GM23248 (cell line): ENCODE data around the gene PLXDC1. TPM values are rescaled to one million over a fixed set of nuclear protein-coding genes. Genes with fewer than 3 reads are reported as not detected.
A peak's percentile ranks its signal among the peaks of the same experiment; 100 is the strongest.

ENCODE experiments used
- DNase-seq: peaks from one replicate; pipeline ENCODE4 v3.0.0-alpha.2; 2015
- H2AFZ ChIP-seq: fragments of 200-600 bp; sonication (generic); 2 replicates; pipeline ENCODE4 v1.6.1; 2016; ENCODE audit warnings: antibody characterized with exemption
- H3F3A ChIP-seq: fragments of 200-600 bp; sonication (generic); 2 replicates; pipeline ENCODE4 v1.6.1; 2016; ENCODE audit warnings: mild to moderate bottlenecking, antibody characterized with exemption, mixed run types; ENCODE audit not compliant: insufficient read depth
- H3K27ac ChIP-seq: fragments of 200-600 bp; sonication (generic); 2 replicates; pipeline ENCODE4 v1.5.1; 2016; ENCODE audit warnings: mild to moderate bottlenecking
- H3K27me3 ChIP-seq: fragments of 200-600 bp; sonication (generic); replicated peaks from 2 replicates; pipeline ENCODE4 v1.6.1; 2016; ENCODE audit warnings: mild to moderate bottlenecking; ENCODE audit not compliant: insufficient read depth
- H3K36me3 ChIP-seq: fragments of 200-600 bp; sonication (generic); 2 replicates; pipeline ENCODE4 v1.6.1; 2016; ENCODE audit warnings: low read depth, mild to moderate bottlenecking
- H3K4me1 ChIP-seq: fragments of 200-600 bp; sonication (generic); 2 replicates; pipeline ENCODE4 v1.6.1; 2016; ENCODE audit warnings: mild to moderate bottlenecking; ENCODE audit not compliant: insufficient read depth
- H3K4me2 ChIP-seq: fragments of 200-600 bp; sonication (generic); one replicate; pipeline ENCODE4 v1.6.1; 2016; ENCODE audit warnings: mild to moderate bottlenecking; ENCODE audit not compliant: unreplicated experiment
- H3K4me3 ChIP-seq: fragments of 200-600 bp; sonication (generic); 2 replicates; pipeline ENCODE4 v1.5.1; 2016; ENCODE audit warnings: mild to moderate bottlenecking
- H3K79me2 ChIP-seq: fragments of 200-600 bp; sonication (generic); 2 replicates; pipeline ENCODE4 v1.6.1; 2016; ENCODE audit warnings: mild to moderate bottlenecking; ENCODE audit not compliant: insufficient read depth
- H3K9ac ChIP-seq: fragments of 200-600 bp; sonication (generic); 2 replicates; pipeline ENCODE4 v1.6.1; 2016; ENCODE audit warnings: mild to moderate bottlenecking
- H3K9me2 ChIP-seq: fragments of 200-600 bp; sonication (generic); 2 replicates; pipeline ENCODE4 v1.6.1; 2016; ENCODE audit warnings: mixed run types, mild to moderate bottlenecking, moderate library complexity; ENCODE audit not compliant: insufficient read depth
- H3K9me3 ChIP-seq: fragments of 200-600 bp; sonication (generic); one replicate; pipeline ENCODE4 v1.6.1; 2017; ENCODE audit warnings: low read depth
- H4K20me1 ChIP-seq: fragments of 200-600 bp; sonication (generic); 2 replicates; pipeline ENCODE4 v1.6.0; 2016; ENCODE audit not compliant: insufficient read depth
- EZH2 ChIP-seq: fragments of 200-600 bp; sonication (generic); IDR thresholded peaks from 2 replicates; pipeline ENCODE4 v1.6.1; 2018; ENCODE audit warnings: antibody characterized with exemption, mild to moderate bottlenecking; ENCODE audit not compliant: insufficient read depth, poor library complexity, severe bottlenecking
- EZH2phosphoT487 ChIP-seq: fragments of 200-600 bp; sonication (generic); IDR thresholded peaks from 2 replicates; pipeline ENCODE4 v1.6.1; 2018; ENCODE audit warnings: antibody characterized with exemption, moderate library complexity, mild to moderate bottlenecking, low read depth; ENCODE audit not compliant: insufficient read depth
- WGBS, 2 experiments: methylation state at CpG; one replicate each; pipeline ENCODE4 v1.1.6; 2015 to 2017; ENCODE audit warnings: low lambda C conversion rate in 2 of 2, low coverage in 1 of 2; ENCODE audit errors: missing lambda C conversion rate in 2 of 2; 5-methylcytosine and 5-hydroxymethylcytosine counted together
- in situ Hi-C: fragments of 300-500 bp; cut with MboI; formaldehyde crosslinking; loops from 2 replicates; pipeline ENCODE4 v1.15.0; 2020
- polyA plus RNA-seq: library from polyadenylated mRNA; unstranded; fragments of >200 nt; fragmentation: Nextera tagmentation; extraction: Ambion mirVana; gene quantifications from 2 replicates; pipeline ENCODE4 v1.2.1, GENCODE V29; 2016
- total RNA-seq: library from RNA; depleted of rRNA; stranded (reverse); fragments of >200 nt; shearing (Covaris generic); gene quantifications from 2 replicates; pipeline ENCODE4 v1.2.3, GENCODE V29; 2014

The PLXDC1 gene
- total and polyA plus RNA-seq, 2 experiments from 2014 or later, result 0.24 TPM; not detected in 1

DNA sequence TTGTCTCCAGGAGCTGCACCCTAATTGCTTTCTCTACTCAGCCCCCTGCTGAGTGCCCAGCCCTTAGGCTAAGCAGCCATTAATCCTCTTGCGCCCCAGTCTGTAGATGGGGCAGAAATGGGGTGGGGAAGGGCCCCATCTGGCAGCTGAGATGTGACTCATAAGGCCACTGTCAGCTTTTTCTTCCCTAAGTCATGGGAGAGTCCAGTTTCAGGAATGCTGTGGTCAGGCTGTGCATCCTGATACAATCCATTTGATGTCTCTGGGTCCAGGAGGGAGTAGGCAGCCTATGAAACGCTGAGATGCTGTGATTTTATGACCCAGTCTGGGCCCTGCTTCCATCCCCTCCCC is 12.3 kb downstream of the PLXDC1 start:
- H3K4me3 ChIP-seq, result 0 out of 2 replicates have a peak overlapping the region, but pooled peaks have one; percentile 14
- no peaks in the 10 kb centered on the region for H3K9me2 ChIP-seq
- H3K9ac ChIP-seq, result peak overlapping the region; percentile 63
- peak overlapping the region; percentile 84 for H2AFZ ChIP-seq
- no peaks in the 10 kb centered on the region for H3F3A ChIP-seq
- in situ Hi-C loops, result no loop called here
- no peaks in the 10 kb centered on the region for H4K20me1 ChIP-seq
- no peaks in the 10 kb centered on the region for H3K9me3 ChIP-seq
- peak overlapping the region; percentile 72 for H3K4me2 ChIP-seq
- peaks cover 20% of the 10 kb centered on the region for H3K4me1 ChIP-seq
- DNase-seq, result peak; percentile 93
- WGBS, 2 experiments, result 24 to 30% methylated on average over 2 of the region's 2 CpGs
- no peak for TF ChIP-seq EZH2
- no peak for TF ChIP-seq EZH2phosphoT487
- no peaks in the 10 kb centered on the region for H3K79me2 ChIP-seq
- no peaks in the 10 kb centered on the region for H3K36me3 ChIP-seq
- no peaks in the 10 kb centered on the region for H3K27me3 ChIP-seq
- H3K27ac ChIP-seq, result peak overlapping the region; percentile 72

DNA sequence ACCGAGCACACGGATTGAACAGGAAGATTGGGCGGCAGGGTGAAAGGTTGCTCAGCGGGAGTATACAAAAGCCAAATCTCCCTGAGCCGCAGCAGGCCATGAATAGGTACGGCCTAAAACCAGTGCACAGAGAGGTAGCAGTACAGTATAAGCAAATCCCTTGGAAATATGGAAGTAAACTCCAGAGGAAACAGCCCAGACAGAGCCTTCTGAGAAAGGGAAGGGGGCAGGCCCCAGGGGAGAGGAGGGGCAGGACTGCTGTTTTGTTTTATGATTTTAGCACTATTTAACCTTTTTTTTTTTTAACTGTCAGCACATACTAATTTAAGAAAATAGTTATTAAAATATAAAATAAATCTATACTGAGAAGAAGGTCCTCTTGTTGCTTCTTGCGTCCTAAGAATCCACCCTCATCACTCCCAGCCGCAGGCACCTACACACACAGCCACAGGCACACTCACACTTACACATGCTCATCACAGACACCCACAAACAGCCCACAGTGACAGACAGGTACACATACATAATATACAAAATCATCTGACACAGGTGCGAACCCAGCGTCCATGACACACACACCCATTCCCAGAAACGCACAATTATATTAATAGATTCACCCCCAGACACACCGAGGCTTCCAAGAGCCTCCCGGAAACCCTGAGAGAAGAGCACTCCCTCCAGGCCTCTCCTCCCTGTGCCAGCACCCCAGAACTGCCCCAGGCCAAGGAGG is 12.8 kb downstream of the PLXDC1 start:
- no peak for DNase-seq
- H3K4me2 ChIP-seq, result peak overlapping the region; percentile 72
- WGBS, 2 experiments, result 87 to 88% methylated on average over 13 of the region's 13 CpGs
- TF ChIP-seq EZH2, result no peak
- no peak for TF ChIP-seq EZH2phosphoT487
- H3K27me3 ChIP-seq, result no peaks in the 10 kb centered on the region
- H3K9me2 ChIP-seq, result no peaks in the 10 kb centered on the region
- H3K36me3 ChIP-seq, result no peaks in the 10 kb centered on the region
- H3K27ac ChIP-seq, result peak overlapping the region; percentile 72
- H3K79me2 ChIP-seq, result no peaks in the 10 kb centered on the region
- 0 out of 2 replicates have a peak overlapping the region, but pooled peaks have one; percentile 14 for H3K4me3 ChIP-seq
- peaks cover 15% of the 10 kb centered on the region; the same call in 1 of the 2 replicates for H3K4me1 ChIP-seq
- H3K9ac ChIP-seq, result peak overlapping the region; percentile 63
- H2AFZ ChIP-seq, result peak overlapping the region; percentile 84
- H3K9me3 ChIP-seq, result no peaks in the 10 kb centered on the region
- no peaks in the 10 kb centered on the region for H3F3A ChIP-seq
- in situ Hi-C loops, result no loop called here
- H4K20me1 ChIP-seq, result no peaks in the 10 kb centered on the region

GRCh38 chr17:39134878-39135277 is 16.6 kb downstream of the PLXDC1 start:
- no peaks in the 10 kb centered on the region for H3K9me3 ChIP-seq
- no peaks in the 10 kb centered on the region for H3F3A ChIP-seq
- H2AFZ ChIP-seq, result no peak overlapping the region
- WGBS, 2 experiments, result 65 to 67% methylated on average over 6 of the region's 6 CpGs
- no peaks in the 10 kb centered on the region for H3K27me3 ChIP-seq
- no peak overlapping the region for H3K27ac ChIP-seq
- no peak for TF ChIP-seq EZH2phosphoT487
- no peak for TF ChIP-seq EZH2
- H3K36me3 ChIP-seq, result no peaks in the 10 kb centered on the region
- no peaks in the 10 kb centered on the region for H3K9me2 ChIP-seq
- no peak overlapping the region for H3K9ac ChIP-seq
- no peak overlapping the region for H3K4me2 ChIP-seq
- H3K79me2 ChIP-seq, result no peaks in the 10 kb centered on the region
- in situ Hi-C loops, result no loop called here
- H3K4me1 ChIP-seq, result peaks cover 25% of the 10 kb centered on the region
- DNase-seq, result peak; percentile 43
- H3K4me3 ChIP-seq, result no peak overlapping the region
- H4K20me1 ChIP-seq, result no peaks in the 10 kb centered on the region

- H2AFZ ChIP-seq, result peak overlapping the region; percentile 62
- H3K4me2 ChIP-seq, result peak overlapping the region; percentile 56
- in situ Hi-C loops, result no loop called here
Observed at GRCh38 chr17:39132192-39132610, 19.2 kb downstream of the PLXDC1 start.

More at GRCh38 chr17:39132192-39132610, 19.2 kb downstream of the PLXDC1 start:
- Histone ChIP-seq H3K9me3 (no peaks in the 10 kb centered on the region), H3K4me3 (no peak overlapping the region), H3K27ac (peak overlapping the region; percentile 54), H3F3A (no peaks in the 10 kb centered on the region), H3K36me3 (no peaks in the 10 kb centered on the region), H3K9ac (peak overlapping the region; percentile 32), H3K9me2 (no peaks in the 10 kb centered on the region), H3K4me1 (peaks cover 11% of the 10 kb centered on the region), H4K20me1 (no peaks in the 10 kb centered on the region), H3K27me3 (no peaks in the 10 kb centered on the region), H3K79me2 (no peaks in the 10 kb centered on the region)
- 47 to 48% methylated on average over 7 of the region's 7 CpGs for WGBS, 2 experiments
- DNase-seq, result peak; percentile 91
- TF ChIP-seq EZH2, result no peak
- TF ChIP-seq EZH2phosphoT487, result no peak
